HG03558 (cell line): ENCODE measurements around the gene MAST2.

ENCODE experiments used
- ATAC-seq: cut with Tn5 transposase; IDR thresholded peaks from one replicate; pipeline ENCODE4 v1.9.1; 2021; ENCODE audit warnings: moderate number of reproducible peaks; ENCODE audit not compliant: unreplicated experiment; ENCODE audit errors: extremely low read depth

Gene MAST2

DNA sequence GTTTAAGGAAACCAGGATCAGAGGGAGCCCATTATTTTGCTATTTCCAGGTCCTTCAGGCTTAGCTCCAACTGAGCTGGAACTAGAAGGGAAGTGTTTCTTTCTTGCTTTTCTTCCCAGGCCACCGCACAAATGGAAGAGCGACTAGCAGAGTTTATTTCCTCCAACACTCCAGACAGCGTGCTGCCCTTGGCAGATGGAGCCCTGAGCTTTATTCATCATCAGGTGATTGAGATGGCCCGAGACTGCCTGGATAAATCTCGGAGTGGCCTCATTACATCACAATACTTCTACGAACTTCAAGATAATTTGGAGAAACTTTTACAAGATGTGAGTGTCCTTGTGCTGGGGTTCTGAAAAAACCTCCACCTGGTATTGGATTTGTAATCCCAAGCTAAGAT, 207.2 kb downstream of the MAST2 start:
- ATAC-seq: no peak

DNA sequence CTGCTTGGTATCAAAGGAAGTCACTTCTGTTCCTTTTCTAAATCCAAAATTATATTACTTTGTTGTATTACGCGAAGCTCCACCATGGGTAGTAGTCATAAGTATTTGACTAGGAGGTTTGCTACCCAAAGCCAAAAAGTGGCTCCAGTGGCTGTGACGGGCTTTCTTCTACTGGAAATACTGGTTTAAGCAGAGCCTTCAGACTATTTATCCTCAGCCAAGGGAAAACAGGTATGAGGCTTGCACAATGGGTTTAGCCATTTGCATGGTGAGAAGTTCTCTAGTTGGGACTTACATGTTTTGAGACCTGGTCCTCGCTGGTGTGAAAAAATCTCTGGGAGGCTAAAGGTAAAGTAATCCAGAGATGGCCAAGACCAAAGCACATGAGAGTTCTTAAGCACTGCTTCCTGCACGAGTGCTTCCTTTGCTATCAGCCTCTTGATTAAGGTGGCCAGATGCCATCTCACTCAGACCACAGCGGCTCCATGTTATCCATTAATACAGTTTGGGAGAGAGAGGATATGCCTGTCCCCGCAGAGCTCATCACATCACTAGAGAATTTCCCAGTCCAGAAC, 207.8 kb downstream of the MAST2 start:
- no peak for ATAC-seq

DNA sequence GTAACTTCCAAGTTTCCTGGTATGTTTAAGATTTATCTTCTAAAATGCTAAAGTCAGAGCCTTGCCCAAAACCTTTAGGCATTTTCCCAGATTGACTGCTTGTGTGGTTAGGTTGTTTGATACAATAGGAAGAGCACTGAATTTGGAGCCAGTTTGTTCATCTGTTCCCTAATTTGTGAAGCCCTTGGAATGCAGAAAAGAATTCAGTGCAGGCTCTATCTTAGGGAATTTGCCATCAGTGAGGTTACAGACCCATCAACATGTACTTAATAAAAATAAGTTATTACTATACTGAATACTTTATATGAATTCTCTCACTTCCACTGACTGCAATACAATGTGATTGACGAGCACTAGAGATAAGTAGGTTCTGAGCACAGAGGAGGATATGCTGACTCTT, 208.8 kb downstream of the MAST2 start:
- ATAC-seq: no peak

DNA sequence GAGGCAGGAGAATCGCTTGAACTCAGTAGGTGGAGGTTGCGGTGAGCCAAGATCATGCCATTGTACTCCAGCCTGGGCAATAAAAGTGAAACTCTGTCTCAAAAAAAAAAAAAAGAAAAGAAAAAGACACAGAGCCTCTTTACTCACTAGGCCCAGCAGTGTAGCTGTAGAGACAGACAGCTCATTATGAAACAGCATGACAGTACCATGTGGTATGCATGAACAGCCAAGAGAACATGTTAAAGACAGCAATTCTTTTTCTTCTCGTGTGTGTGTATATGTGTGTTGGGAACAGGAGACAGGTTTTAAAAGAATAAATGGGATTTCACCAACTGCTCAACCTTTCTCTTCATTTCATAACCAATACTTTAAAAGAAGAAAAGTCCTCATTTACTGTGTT, 210.2 kb downstream of the MAST2 start:
- no peak for ATAC-seq

DNA sequence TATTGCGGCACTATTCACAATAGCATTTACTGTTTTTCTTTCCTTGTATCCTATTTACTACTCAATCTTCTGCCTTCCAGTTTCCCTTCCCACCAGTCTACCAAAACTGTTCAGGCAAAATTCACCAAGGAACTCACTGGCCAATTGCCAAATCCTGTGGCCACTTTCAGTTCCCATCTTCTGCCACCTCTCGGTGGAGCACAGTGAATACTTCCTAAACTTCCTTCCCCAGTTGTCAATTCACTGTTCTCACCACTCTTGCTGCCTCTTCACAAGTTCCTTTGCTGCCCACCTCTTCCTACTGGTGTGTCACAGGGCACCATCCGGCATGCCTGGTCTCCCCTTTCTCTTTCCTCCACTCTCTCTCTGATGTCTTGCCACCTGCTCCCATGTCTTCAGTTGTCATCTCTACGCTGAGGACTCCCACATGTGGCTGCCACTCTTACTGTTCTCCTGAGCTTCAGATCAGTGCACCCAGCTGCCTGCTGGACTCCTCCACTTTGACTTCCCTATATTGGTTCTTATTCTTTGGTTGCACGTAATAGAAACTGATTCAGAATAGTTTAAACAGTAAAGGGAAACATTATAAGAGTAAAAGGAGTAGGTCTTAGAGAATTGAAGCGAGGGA, 214.6 kb downstream of the MAST2 start:
- ATAC-seq: no peak

DNA sequence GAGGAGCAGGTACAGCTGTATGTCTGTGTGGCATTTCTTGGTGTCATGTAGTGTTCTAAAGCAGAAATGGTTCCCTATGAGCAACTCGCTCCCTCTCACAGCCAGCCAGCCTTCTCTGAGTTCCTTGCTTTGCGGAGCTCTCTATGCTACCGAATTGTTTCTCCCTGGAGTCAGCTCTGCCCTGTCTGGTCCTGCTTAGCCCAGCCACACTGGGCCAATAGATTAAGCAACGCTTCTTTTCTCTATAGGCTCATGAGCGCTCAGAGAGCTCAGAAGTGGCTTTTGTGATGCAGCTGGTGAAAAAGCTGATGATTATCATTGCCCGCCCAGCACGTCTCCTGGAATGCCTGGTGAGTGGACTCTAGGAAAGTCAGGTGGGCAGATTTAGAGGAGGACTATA, 215.9 kb downstream of the MAST2 start:
- no peak for ATAC-seq

DNA sequence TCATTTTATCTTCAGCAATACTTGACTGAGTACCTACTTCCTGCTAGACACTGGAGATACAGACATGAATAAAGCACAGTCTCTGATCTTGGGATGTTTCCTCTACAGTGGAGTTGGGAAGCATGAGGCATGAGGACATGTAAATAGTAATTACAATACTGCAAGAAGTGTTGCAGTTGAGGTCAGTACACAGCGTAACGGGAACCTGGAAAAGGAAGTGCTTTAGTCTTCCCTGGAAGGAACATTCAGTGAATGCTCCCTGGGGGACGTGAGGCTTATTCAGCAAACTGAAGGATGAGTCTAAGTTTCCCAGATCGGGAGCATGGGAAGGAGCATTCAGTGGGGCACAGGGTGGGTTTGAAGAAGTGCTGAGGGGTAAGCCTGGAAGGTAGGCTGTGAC, 216.6 kb downstream of the MAST2 start:
- ATAC-seq: no peak

DNA sequence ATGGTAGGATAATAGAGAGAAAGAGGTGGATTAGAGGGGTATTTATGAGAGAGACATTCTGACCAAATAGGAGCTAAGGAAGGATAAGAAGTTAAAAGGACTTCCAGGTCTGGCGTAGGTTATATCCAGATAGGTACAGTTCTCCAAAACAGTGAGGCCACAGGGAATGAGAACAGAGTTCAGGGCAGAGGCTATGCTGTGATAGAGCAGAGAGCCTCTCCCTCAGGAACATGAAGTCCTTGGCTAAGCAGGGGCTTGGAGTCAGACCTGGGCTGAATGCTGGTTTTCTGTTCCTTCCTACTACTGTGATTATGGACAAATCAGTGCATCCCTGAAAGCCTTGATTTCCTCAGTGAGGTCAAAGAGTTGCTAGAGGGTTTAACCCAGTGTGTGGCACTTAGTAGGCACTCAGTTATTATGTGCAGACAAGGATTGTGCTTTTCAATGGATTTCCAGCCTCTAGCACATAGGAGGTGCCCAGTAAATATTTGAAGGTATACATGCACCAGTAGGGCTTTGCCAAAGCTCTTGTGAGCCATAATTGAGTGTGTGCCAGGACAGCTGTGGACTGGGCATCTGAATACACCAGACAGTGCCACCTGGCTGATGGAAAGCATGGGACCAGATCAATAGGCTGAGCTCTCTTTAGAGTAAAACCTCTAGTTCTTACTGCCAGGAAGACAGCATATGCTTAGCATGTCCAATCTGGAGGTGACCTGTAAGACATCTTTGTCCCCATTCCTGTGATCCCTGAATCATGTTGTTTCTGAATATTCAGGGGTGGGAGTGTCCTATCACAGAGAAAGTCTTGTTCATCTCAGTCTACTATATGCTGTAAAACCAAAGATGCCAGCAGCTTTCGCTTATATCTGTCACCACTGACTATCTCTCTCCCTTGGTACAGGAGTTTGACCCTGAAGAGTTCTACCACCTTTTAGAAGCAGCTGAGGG, 217.9 kb downstream of the MAST2 start:
- no peak for ATAC-seq

DNA sequence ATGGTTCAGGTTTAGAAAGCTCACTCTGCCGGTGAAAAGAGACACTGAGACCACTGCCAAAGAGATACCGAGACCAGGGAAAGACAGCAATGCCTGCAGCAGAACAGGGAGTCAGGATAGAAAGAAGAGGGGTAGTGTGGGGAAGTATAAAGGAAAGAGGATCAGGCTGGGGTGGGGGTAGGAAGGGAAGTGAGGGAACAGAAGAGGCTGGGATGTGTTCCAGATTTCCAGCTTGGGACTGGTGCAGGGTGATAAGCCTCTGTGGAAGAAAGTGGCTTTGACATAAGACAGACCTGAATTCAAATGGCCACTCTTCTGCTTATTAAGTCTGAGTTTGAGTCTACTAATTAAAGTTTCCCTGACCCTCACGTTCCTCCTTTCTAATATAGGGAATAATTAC, 223.1 kb downstream of the MAST2 start:
- no peak for ATAC-seq

DNA sequence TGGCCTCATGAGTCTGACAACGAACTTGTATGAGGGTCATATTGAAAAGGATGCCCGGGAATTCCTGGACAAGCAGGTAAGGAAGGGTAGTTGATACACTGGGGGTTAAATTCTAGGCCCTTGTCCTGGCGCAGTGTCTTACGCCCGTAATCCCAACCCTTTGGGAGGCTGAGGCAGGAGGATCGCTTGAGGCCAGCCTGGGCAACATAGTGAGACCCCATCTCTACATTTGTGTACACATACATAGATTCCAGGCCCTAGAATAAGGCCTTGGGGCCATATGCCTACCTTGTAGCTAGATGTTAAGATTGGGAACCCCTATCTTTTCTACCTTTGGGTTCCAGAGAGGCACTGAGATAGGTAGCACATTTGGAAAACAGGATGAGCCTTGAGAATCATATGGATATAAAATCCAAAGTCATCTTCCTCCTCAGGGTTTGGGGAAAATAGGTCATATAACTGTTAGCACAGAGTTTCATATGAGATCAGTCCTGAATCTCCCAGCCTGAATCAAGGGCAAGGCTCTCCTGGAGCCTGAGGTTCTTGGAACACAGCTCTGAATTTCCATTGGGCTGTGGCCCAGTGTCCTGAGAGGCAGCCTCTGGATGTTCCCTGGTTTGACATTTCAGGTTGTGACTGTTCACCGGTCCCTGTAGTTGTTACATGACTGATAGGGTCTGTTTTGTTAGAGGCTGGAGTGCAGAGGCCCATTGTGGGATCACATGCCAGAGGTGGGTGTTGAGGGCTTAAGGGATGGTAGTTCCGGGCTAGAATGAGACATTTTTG, 224.6 kb downstream of the MAST2 start:
- no peak for ATAC-seq

DNA sequence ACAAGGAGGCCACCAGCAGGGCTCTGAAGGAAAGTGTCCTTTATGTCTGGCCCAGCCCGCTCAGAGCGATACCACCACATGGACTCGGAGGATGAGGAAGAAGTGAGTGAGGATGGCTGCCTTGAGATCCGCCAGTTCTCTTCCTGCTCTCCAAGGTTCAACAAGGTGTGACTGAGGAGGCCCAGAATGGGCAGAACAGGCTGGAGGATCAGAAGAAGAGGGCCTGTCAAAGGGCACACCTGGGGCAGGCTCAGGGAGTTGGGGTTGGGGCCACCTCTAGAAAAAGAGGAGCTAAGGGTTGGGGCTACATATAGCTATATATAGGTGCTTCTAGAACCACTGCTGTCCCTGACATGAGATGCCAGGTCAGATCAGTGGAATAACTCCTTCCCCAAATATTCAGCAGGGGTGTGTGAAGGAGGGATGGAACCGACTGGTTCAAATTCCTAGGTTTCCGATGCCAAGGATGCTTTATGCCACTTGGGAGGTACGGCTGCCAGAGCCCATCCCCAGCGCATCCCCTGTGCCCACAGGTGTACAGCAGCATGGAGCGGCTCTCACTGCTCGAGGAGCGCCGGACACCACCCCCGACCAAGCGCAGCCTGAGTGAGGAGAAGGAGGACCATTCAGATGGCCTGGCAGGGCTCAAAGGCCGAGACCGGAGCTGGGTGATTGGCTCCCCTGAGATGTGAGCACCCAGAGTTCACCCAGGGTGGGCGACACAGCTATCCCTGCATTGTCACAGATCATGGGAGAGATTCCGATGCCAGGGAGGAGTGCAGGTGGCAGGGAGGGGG, 226.9 kb downstream of the MAST2 start:
- no peak for ATAC-seq

DNA sequence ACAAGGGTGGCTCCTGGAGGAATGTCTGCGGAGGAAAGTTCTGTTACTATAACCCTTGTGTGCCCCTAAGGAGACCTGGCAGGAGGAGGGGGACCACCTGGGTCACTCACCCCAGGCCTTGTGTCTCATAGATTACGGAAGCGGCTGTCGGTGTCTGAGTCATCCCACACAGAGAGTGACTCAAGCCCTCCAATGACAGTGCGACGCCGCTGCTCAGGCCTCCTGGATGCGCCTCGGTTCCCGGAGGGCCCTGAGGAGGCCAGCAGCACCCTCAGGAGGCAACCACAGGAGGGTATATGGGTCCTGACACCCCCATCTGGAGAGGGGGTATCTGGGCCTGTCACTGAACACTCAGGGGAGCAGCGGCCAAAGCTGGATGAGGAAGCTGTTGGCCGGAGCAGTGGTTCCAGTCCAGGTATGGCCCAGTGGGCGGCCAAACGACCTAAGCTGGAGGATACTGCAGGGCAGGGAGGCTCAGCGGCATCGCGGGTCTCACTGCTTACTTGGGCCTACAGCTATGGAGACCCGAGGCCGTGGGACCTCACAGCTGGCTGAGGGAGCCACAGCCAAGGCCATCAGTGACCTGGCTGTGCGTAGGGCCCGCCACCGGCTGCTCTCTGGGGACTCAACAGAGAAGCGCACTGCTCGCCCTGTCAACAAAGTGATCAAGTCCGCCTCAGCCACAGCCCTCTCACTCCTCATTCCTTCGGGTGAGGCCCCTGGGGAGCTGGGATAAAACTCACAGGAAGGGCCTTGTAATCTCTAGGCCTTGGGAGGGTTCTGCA, 227.7 kb downstream of the MAST2 start:
- no peak for ATAC-seq

DNA sequence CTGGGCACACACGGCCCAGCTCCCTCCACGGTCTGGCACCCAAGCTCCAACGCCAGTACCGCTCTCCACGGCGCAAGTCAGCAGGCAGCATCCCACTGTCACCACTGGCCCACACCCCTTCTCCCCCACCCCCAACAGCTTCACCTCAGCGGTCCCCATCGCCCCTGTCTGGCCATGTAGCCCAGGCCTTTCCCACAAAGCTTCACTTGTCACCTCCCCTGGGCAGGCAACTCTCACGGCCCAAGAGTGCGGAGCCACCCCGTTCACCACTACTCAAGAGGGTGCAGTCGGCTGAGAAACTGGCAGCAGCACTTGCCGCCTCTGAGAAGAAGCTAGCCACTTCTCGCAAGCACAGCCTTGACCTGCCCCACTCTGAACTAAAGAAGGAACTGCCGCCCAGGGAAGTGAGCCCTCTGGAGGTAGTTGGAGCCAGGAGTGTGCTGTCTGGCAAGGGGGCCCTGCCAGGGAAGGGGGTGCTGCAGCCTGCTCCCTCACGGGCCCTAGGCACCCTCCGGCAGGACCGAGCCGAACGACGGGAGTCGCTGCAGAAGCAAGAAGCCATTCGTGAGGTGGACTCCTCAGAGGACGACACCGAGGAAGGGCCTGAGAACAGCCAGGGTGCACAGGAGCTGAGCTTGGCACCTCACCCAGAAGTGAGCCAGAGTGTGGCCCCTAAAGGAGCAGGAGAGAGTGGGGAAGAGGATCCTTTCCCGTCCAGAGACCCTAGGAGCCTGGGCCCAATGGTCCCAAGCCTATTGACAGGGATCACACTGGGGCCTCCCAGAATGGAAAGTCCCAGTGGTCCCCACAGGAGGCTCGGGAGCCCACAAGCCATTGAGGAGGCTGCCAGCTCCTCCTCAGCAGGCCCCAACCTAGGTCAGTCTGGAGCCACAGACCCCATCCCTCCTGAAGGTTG, 231.4 kb downstream of the MAST2 start:
- ATAC-seq: no peak

DNA sequence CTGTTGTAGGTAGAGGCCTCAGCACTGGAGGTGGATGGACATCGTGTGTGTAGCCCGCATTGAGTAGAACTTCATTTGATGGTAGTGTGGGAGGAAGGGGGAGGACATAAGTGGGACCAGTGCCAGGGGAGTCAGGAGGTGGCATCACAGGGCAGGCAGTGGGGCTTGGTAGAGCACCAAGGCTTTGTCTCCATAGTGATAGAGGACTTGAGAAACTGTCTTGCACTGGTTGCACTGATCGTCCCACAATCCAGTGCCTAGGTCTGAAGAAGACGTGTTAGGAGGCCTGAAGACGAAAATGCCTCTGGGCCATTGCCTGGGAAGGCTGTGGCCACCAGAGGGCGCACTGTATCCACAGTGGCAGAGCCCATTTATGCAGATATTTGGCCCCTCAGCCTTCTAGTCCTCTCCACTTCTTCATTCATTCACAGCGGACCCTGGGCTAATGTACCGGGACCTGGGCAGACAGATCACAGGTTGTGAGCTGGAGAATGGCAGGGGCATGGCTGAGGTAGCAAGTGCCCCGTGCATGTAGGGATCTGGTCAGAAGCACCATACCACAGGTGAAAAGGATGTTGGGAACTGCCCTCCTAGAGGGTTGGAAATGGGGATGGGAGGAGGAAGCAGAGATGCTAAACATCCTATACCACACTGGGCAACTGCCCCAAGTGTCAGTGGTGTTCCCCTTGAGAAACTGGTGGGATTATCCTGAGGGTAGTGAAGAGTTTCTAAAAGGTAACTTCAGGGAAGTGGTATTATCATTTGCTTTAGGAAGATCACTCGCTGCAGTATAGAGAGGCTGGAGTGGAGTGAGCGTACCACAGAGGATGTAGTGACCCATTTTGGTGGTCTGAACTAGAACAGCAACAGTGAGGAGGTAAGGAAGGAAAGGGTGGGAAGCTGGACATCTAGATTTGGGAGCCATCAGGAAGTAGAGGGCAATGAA, 233.8 kb downstream of the MAST2 start:
- ATAC-seq: no peak

DNA sequence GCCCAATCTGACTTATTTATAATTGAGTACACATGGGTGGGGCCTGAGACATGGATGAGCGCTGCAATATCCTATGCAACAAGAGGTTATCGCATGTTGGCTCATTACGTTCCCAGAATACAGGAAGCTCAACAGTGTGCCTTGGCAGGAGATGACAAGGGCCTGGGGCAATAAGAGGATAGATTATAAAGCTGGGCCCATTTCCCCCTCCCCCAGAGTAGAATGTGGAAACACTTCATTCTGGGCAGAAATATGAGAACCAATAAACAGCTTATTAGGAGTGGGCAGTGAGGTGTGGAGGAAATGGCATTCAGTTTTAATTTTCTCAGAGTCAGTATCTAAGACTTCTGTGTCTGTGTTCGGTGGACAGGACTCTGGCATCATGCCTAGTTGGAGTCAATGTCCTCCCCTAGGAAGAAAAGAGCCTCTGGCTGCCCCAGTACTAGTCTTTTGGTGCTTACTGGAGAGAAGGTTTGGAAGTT, 236.2 kb downstream of the MAST2 start:
- ATAC-seq: no peak

DNA sequence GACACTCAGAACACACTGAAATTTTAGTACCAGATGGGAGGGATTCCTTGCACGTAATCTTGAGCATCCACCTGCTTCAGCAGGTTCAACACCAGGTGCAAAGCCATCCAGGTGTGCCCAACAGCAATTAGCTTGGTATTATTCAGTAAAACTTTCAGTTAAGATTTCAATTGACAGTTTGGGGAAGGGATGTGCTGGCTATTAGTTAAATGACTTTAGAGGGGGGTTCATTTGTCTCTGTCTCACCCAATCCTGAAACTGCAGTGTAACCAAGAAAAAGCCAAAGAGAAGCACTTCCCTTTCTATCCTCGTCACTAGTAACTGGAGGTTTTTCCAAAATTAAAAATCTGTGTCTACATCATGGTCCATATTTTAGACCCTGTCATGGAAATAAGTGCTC, 238.1 kb downstream of the MAST2 start:
- no peak for ATAC-seq

DNA sequence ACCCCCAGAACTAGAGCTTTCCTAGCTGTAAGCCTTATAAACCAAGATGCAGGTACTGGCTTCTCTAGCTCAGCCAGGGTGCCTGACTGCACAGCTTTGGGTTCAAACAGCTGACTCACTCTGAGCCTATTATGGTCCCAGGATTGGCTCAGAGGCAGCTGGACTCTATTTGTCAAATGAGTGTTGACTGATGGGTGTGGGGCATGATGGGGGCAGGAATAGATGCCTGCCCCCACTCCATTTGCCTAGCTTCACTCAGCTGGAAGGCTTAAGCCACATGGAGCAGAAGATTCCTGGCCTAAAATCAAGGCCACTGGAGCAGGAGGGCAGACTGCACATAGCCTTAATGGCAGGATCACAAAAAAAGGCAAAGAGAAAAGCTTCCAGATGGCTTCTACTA, 238.6 kb downstream of the MAST2 start:
- ATAC-seq: no peak
